ENCODE data around the gene ZWILCH. TPM values are rescaled to one million over a fixed set of nuclear protein-coding genes. Genes with fewer than 3 reads are reported as not detected.

Gene ZWILCH
- total and polyA plus RNA-seq, 2 experiments from 2014 or later: 20.7 to 31.5 TPM

DNA sequence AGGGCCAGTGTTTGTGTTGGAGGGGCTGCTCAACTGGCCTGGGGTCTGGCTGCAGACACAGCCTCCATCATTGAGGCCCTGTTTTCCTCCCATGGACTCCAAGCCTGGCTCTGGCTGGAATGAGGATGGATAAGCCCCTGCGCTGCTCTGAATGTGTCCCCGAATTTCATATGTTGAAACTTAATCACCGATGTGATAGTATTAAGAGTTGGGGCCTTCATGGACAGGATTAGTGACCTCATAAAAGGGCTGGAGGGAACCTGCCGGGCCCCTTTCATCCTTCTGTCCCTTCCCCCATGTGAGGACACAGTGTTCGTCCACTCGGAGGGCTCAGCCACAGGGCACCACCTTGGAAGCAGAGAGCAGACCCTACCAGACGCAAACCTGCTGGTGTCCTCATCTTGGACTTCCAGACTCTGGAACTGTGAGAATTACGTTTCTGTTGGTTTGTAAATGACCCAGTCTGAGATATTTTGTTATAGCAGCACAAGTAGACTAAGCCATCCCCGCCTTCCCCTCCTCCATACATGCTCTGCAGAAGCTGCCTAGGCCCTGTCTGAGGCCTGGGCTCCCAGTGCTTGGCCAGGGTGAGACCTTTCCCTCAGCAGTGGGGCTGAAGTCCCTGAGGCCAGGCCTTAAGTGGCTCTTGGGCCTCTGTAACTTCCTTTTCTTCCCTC, 64.5 kb downstream of the ZWILCH start:
- no peak overlapping the region for H2AFZ ChIP-seq
- H3K27me3 ChIP-seq (replicated peaks; ENCODE audit: insufficient read depth): no peaks in the 10 kb centered on the region
- in situ Hi-C loops (cut with MboI): no loop called here
- TF ChIP-seq EZH2 (IDR thresholded peaks at IDR 0.05; ENCODE audit: insufficient read depth, poor library complexity, severe bottlenecking): no peak
- no peak for TF ChIP-seq EZH2phosphoT487 (IDR thresholded peaks at IDR 0.05; ENCODE audit: insufficient read depth, low read depth)
- no peaks in the 10 kb centered on the region for H4K20me1 ChIP-seq (ENCODE audit: insufficient read depth)
- H3K9ac ChIP-seq: no peak overlapping the region
- H3K9me2 ChIP-seq (ENCODE audit: insufficient read depth): no peaks in the 10 kb centered on the region
- H3K4me1 ChIP-seq (ENCODE audit: insufficient read depth): peaks cover 16% of the 10 kb centered on the region
- H3K36me3 ChIP-seq (ENCODE audit: low read depth): no peaks in the 10 kb centered on the region
- WGBS, 2 experiments (ENCODE audit: low coverage in 1 of 2, low lambda C conversion rate in 2 of 2, missing lambda C conversion rate in 2 of 2): 76 to 78% methylated on average over 9 of the region's 9 CpGs
- H3K79me2 ChIP-seq (ENCODE audit: insufficient read depth): no peaks in the 10 kb centered on the region
- H3K4me2 ChIP-seq (ENCODE audit: unreplicated experiment): no peak overlapping the region
- no peak overlapping the region for H3K4me3 ChIP-seq
- H3K9me3 ChIP-seq (ENCODE audit: low read depth): no peaks in the 10 kb centered on the region
- no peak overlapping the region for H3K27ac ChIP-seq
- no peak for DNase-seq
- peaks cover 13% of the 10 kb centered on the region for H3F3A ChIP-seq (ENCODE audit: insufficient read depth)

GRCh38 chr15:66570327-66570726, 65.2 kb downstream of the ZWILCH start:
- H3K9me3 ChIP-seq (ENCODE audit: low read depth): no peaks in the 10 kb centered on the region
- no peaks in the 10 kb centered on the region for H4K20me1 ChIP-seq (ENCODE audit: insufficient read depth)
- DNase-seq: no peak
- no peaks in the 10 kb centered on the region for H3K36me3 ChIP-seq (ENCODE audit: low read depth)
- 87 to 96% methylated on average over 3 of the region's 3 CpGs for WGBS, 2 experiments (ENCODE audit: low coverage in 1 of 2, low lambda C conversion rate in 2 of 2, missing lambda C conversion rate in 2 of 2)
- no peaks in the 10 kb centered on the region for H3K79me2 ChIP-seq (ENCODE audit: insufficient read depth)
- H3K4me2 ChIP-seq (ENCODE audit: unreplicated experiment): no peak overlapping the region
- no peak for TF ChIP-seq EZH2phosphoT487 (IDR thresholded peaks at IDR 0.05; ENCODE audit: insufficient read depth, low read depth)
- no peaks in the 10 kb centered on the region for H3K27me3 ChIP-seq (replicated peaks; ENCODE audit: insufficient read depth)
- H2AFZ ChIP-seq: no peak overlapping the region
- H3K4me1 ChIP-seq (ENCODE audit: insufficient read depth): peaks cover 22% of the 10 kb centered on the region
- no peak overlapping the region for H3K9ac ChIP-seq
- no peak overlapping the region for H3K4me3 ChIP-seq
- in situ Hi-C loops (cut with MboI): no loop called here
- H3K9me2 ChIP-seq (ENCODE audit: insufficient read depth): no peaks in the 10 kb centered on the region
- H3K27ac ChIP-seq: no peak overlapping the region
- peaks cover 16% of the 10 kb centered on the region for H3F3A ChIP-seq (ENCODE audit: insufficient read depth)

DNA sequence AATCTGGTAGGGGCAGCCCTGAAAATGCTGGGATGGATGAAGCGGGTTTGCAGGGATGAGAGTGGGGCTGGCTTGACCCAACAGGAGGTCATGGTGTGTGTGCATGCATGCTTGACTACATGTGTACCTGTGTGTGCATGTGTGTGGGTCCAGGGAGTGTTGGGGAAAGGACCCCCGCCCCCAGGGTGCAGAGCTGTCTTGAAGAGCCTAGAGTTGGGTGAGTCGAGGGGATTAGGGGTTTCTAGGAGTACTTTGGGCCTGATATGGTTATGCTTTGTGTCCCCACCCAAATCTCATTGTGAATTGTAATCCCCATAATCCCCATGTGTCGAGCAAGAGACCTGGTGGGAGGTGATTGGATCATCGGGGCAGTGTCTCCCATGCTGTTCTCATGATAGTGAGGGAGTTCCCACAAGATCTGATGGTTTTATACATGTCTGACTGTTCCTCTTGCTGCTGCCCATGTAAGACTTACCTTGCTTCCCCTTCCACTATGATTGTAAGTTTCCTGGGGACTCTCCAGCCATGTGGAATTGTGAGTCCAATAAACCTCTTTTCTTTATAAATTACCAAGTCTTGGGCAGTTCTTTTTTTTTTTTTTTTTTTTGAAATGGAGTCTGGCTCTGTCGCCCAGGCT, 65.8 kb downstream of the ZWILCH start:
- in situ Hi-C loops (cut with MboI): no loop called here

DNA sequence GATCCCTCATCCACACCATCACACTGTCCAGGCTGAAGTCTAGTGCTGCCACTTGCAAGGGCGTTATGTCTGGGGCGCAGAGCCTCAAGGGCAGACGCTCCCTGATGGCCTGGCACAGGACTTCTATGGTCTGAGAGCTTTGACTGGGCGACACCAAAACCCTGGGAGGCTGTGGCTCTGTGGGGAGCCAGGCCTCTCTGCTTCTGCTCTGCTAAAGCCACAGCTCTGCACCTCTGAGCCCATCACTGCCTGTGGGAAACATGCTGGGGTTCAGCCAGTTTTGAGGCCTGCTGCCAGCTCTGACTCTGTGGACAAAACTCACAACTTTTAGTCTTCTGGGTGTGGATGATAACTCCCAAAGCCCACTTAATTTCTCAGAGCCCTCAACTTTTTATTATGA, 67.0 kb downstream of the ZWILCH start:
- Histone ChIP-seq H3K4me2 (ENCODE audit: unreplicated experiment) (no peak overlapping the region), H3K27me3 (replicated peaks; ENCODE audit: insufficient read depth) (no peaks in the 10 kb centered on the region), H3K4me1 (ENCODE audit: insufficient read depth) (peaks cover 22% of the 10 kb centered on the region), H2AFZ (no peak overlapping the region), H3K4me3 (no peak overlapping the region), H3K9ac (no peak overlapping the region), H4K20me1 (ENCODE audit: insufficient read depth) (no peaks in the 10 kb centered on the region), H3K27ac (no peak overlapping the region), H3K79me2 (ENCODE audit: insufficient read depth) (no peaks in the 10 kb centered on the region), H3F3A (ENCODE audit: insufficient read depth) (peaks cover 16% of the 10 kb centered on the region), H3K9me2 (ENCODE audit: insufficient read depth) (no peaks in the 10 kb centered on the region), H3K9me3 (ENCODE audit: low read depth) (no peaks in the 10 kb centered on the region), H3K36me3 (ENCODE audit: low read depth) (no peaks in the 10 kb centered on the region)
- DNase-seq: no peak
- WGBS, 2 experiments (ENCODE audit: low coverage in 1 of 2, low lambda C conversion rate in 2 of 2, missing lambda C conversion rate in 2 of 2): 94 to 100% methylated on average over 4 of the region's 4 CpGs
- TF ChIP-seq EZH2 (IDR thresholded peaks at IDR 0.05; ENCODE audit: insufficient read depth, poor library complexity, severe bottlenecking) (no peak), EZH2phosphoT487 (IDR thresholded peaks at IDR 0.05; ENCODE audit: insufficient read depth, low read depth) (no peak)
- in situ Hi-C loops (cut with MboI): no loop called here

More for the DNA sequence above, 65.8 kb downstream of the ZWILCH start:
- no peak overlapping the region for H3K9ac ChIP-seq
- no peak overlapping the region for H2AFZ ChIP-seq
- WGBS, 2 experiments (ENCODE audit: low coverage in 1 of 2, low lambda C conversion rate in 2 of 2, missing lambda C conversion rate in 2 of 2): 77 to 79% methylated on average over 6 of the region's 6 CpGs
- H3K9me2 ChIP-seq (ENCODE audit: insufficient read depth): no peaks in the 10 kb centered on the region
- no peak overlapping the region for H3K4me3 ChIP-seq
- H3K36me3 ChIP-seq (ENCODE audit: low read depth): no peaks in the 10 kb centered on the region
- no peaks in the 10 kb centered on the region for H3K9me3 ChIP-seq (ENCODE audit: low read depth)
- DNase-seq: no peak
- TF ChIP-seq EZH2phosphoT487 (IDR thresholded peaks at IDR 0.05; ENCODE audit: insufficient read depth, low read depth) (no peak), EZH2 (IDR thresholded peaks at IDR 0.05; ENCODE audit: insufficient read depth, poor library complexity, severe bottlenecking) (no peak)
- no peak overlapping the region for H3K4me2 ChIP-seq (ENCODE audit: unreplicated experiment)
- no peaks in the 10 kb centered on the region for H3K27me3 ChIP-seq (replicated peaks; ENCODE audit: insufficient read depth)
- no peaks in the 10 kb centered on the region for H4K20me1 ChIP-seq (ENCODE audit: insufficient read depth)
- peaks cover 22% of the 10 kb centered on the region for H3K4me1 ChIP-seq (ENCODE audit: insufficient read depth)
- H3K27ac ChIP-seq: no peak overlapping the region
- peaks cover 16% of the 10 kb centered on the region for H3F3A ChIP-seq (ENCODE audit: insufficient read depth)
- no peaks in the 10 kb centered on the region for H3K79me2 ChIP-seq (ENCODE audit: insufficient read depth)
